ENCODE measurements around the gene DUOX1.

The DUOX1 gene

GRCh38 chr15:45131510-45131909, 1.7 kb downstream of the DUOX1 start:
- H3K4me1 ChIP-seq (ENCODE audit: insufficient read depth, low read length, poor library complexity, severe bottlenecking), result no peaks in the 10 kb centered on the region
- H3K9me2 ChIP-seq (replicated peaks; ENCODE audit: low read depth, low read length), result no peaks in the 10 kb centered on the region
- no peak overlapping the region for H3K4me3 ChIP-seq (ENCODE audit: low read length, poor library complexity, severe bottlenecking)
- TF ChIP-seq, protein P1, sequence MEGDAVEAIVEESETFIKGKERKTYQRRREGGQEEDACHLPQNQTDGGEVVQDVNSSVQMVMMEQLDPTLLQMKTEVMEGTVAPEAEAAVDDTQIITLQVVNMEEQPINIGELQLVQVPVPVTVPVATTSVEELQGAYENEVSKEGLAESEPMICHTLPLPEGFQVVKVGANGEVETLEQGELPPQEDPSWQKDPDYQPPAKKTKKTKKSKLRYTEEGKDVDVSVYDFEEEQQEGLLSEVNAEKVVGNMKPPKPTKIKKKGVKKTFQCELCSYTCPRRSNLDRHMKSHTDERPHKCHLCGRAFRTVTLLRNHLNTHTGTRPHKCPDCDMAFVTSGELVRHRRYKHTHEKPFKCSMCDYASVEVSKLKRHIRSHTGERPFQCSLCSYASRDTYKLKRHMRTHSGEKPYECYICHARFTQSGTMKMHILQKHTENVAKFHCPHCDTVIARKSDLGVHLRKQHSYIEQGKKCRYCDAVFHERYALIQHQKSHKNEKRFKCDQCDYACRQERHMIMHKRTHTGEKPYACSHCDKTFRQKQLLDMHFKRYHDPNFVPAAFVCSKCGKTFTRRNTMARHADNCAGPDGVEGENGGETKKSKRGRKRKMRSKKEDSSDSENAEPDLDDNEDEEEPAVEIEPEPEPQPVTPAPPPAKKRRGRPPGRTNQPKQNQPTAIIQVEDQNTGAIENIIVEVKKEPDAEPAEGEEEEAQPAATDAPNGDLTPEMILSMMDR (conservative IDR thresholded peaks at IDR 0.05; ENCODE audit: low read length), result no peak
- TF ChIP-seq EZH2phosphoT487 (IDR thresholded peaks at IDR 0.05; ENCODE audit: borderline replicate concordance), result no peak
- no peaks in the 10 kb centered on the region for H3F3A ChIP-seq (ENCODE audit: low read depth)
- no peaks in the 10 kb centered on the region for H4K20me1 ChIP-seq (ENCODE audit: insufficient read depth, low read length, poor library complexity, severe bottlenecking)
- H3K79me2 ChIP-seq (ENCODE audit: insufficient read depth, low read length), result no peaks in the 10 kb centered on the region
- H3K4me2 ChIP-seq (ENCODE audit: low read depth, low read length, poor library complexity, severe bottlenecking), result no peak overlapping the region
- H3K9ac ChIP-seq (ENCODE audit: low read depth, low read length, poor library complexity, severe bottlenecking), result no peak overlapping the region
- no peaks in the 10 kb centered on the region for H3K27me3 ChIP-seq (ENCODE audit: insufficient read depth, low read length, poor library complexity, severe bottlenecking)
- no peak overlapping the region for H2AFZ ChIP-seq (ENCODE audit: low read length)
- H3K9me3 ChIP-seq (ENCODE audit: insufficient read depth, low read depth, low read length), result no peaks in the 10 kb centered on the region
- no peaks in the 10 kb centered on the region for H3K36me3 ChIP-seq (ENCODE audit: insufficient read depth, low read length)

DNA sequence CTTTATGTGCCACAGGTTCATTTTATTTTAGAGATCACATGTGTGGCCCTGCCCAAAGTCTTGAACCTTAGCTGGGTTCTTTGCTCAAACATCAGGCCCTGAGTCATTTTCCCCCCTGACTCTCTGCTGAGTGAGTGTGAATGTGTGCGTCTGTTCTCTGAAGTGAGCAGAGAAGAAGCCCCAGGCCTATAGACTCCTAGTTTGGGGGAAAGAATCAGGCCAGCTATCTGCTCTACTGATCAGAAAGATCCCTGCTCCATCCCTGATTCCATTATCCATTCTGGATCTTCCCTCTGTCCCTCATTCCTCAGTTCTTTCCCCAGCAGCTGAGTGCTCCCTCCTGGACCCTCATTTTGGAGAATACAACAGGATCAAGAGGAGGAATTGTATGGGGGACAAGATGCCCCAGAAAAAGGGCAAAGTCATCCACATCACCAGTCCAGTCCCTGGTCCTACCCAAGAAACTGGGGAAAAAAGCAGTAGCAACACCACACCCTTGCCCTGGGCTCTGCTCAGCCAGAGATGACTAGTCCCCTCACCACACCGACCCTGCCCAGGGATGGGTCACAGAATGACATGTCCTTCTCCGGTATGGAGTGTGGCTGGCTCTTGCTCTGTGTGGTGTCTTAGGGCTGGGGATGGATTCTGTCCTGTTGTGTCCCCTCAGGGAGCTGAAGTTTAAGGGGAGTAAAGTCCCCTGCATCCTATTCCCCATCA, 3.2 kb downstream of the DUOX1 start:
- H3K27me3 ChIP-seq (ENCODE audit: insufficient read depth, low read length, poor library complexity, severe bottlenecking), result no peaks in the 10 kb centered on the region

GRCh38 chr15:45133561-45133920, 3.7 kb downstream of the DUOX1 start:
- Histone ChIP-seq H3K4me3 (ENCODE audit: low read length, poor library complexity, severe bottlenecking) (no peak overlapping the region), H3K79me2 (ENCODE audit: insufficient read depth, low read length) (no peaks in the 10 kb centered on the region), H3K4me2 (ENCODE audit: low read depth, low read length, poor library complexity, severe bottlenecking) (no peak overlapping the region), H3K9ac (ENCODE audit: low read depth, low read length, poor library complexity, severe bottlenecking) (no peak overlapping the region), H4K20me1 (ENCODE audit: insufficient read depth, low read length, poor library complexity, severe bottlenecking) (no peaks in the 10 kb centered on the region), H3K27me3 (ENCODE audit: insufficient read depth, low read length, poor library complexity, severe bottlenecking) (no peaks in the 10 kb centered on the region), H2AFZ (ENCODE audit: low read length) (no peak overlapping the region), H3K36me3 (ENCODE audit: insufficient read depth, low read length) (no peaks in the 10 kb centered on the region), H3K9me2 (replicated peaks; ENCODE audit: low read depth, low read length) (no peaks in the 10 kb centered on the region), H3K9me3 (ENCODE audit: insufficient read depth, low read depth, low read length) (no peaks in the 10 kb centered on the region), H3F3A (ENCODE audit: low read depth) (no peaks in the 10 kb centered on the region), H3K4me1 (ENCODE audit: insufficient read depth, low read length, poor library complexity, severe bottlenecking) (no peaks in the 10 kb centered on the region)
- no peak for TF ChIP-seq EZH2phosphoT487 (IDR thresholded peaks at IDR 0.05; ENCODE audit: borderline replicate concordance)
- TF ChIP-seq, protein P1 (conservative IDR thresholded peaks at IDR 0.05; ENCODE audit: low read length), result no peak

More for the DNA sequence above, 3.2 kb downstream of the DUOX1 start:
- Histone ChIP-seq H3K9ac (ENCODE audit: low read depth, low read length, poor library complexity, severe bottlenecking) (no peak overlapping the region), H3K4me1 (ENCODE audit: insufficient read depth, low read length, poor library complexity, severe bottlenecking) (no peaks in the 10 kb centered on the region), H3K4me3 (ENCODE audit: low read length, poor library complexity, severe bottlenecking) (no peak overlapping the region), H4K20me1 (ENCODE audit: insufficient read depth, low read length, poor library complexity, severe bottlenecking) (no peaks in the 10 kb centered on the region), H3K9me3 (ENCODE audit: insufficient read depth, low read depth, low read length) (no peaks in the 10 kb centered on the region), H3K79me2 (ENCODE audit: insufficient read depth, low read length) (no peaks in the 10 kb centered on the region), H3K4me2 (ENCODE audit: low read depth, low read length, poor library complexity, severe bottlenecking) (no peak overlapping the region), H3K9me2 (replicated peaks; ENCODE audit: low read depth, low read length) (no peaks in the 10 kb centered on the region), H3K36me3 (ENCODE audit: insufficient read depth, low read length) (no peaks in the 10 kb centered on the region), H2AFZ (ENCODE audit: low read length) (no peak overlapping the region), H3F3A (ENCODE audit: low read depth) (no peaks in the 10 kb centered on the region)
- TF ChIP-seq EZH2phosphoT487 (IDR thresholded peaks at IDR 0.05; ENCODE audit: borderline replicate concordance), result no peak
- TF ChIP-seq, protein P1 (conservative IDR thresholded peaks at IDR 0.05; ENCODE audit: low read length), result no peak
